GM19467 (cell line): ENCODE data around the gene CDKN3.
A peak's percentile ranks its signal among the peaks of the same experiment; 100 is the strongest.

ENCODE experiments used
- ATAC-seq: cut with Tn5 transposase; IDR thresholded peaks from one replicate; pipeline ENCODE4 v1.9.1; 2021; ENCODE audit warnings: mild to moderate bottlenecking, moderate library complexity; ENCODE audit not compliant: unreplicated experiment

The CDKN3 gene

DNA sequence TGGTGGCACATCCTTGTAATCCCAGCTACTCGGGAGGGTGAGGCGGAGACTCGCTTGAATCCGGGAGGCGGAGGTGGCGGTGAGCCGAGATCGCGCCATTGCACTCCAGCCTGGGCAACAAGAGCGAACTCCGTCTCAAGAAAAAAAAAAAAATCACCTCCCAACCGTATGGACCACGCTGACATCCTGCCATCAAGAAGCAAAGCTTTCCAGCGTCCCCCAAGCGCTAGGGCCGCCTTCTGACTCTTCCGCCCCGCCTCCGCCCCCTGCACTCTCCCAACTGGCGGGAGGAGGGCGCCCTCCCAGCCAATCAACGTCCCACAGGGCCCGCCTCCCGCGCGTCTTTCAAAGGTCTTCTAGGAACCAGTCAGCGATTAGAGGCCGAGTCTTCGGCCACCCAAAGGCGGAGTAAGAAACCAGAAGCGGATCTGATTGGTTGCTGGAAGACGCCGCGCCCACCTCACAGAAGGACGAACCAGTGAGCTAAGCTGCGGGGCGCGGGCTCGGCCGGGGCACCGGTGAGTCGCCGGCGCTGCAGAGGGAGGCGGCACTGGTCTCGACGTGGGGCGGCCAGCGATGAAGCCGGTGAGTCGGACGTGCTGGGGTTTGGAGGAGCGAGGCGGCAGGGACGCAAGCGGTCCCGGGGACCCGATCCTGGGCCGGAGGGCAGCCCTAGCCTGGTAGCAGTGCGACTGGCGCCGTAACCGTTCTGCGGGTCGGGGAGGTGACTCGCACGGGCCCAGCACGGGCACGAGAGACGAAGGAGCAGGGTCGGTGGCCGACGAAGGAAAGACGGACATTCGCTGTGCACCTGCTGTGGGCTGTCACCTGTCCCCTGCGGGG, at the start of gene CDKN3:
Gene CDKN3, plus strand, starts transcription at position 515 of the 843 bp plus-strand sequence. Its CDS starts 62 bp downstream, at position 577.
- peak; percentile 97 for ATAC-seq

DNA sequence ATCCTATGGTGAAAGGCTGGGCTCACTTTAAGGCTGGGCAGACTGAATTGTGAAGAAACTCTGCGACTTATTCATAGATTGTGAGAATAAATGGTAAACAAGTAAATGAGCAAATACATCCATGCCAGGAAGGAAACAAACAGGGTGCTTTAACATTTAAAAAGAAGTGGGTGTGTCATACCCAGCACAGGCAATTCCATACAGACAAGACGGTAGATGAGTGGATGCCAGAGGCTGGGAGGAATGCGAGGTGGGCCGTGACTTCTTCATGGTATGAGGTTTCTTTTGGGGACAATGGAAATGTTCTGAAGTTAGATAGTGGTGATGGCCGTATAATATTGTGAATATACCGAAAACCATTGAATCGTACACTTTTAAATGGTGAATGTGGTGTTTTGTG, 49.8 kb upstream of the CDKN3 start:
- no peak for ATAC-seq

- ATAC-seq: no peak
These were observed 48.7 kb upstream of the CDKN3 start for GRCh38 chr14:54348001-54348611.

DNA sequence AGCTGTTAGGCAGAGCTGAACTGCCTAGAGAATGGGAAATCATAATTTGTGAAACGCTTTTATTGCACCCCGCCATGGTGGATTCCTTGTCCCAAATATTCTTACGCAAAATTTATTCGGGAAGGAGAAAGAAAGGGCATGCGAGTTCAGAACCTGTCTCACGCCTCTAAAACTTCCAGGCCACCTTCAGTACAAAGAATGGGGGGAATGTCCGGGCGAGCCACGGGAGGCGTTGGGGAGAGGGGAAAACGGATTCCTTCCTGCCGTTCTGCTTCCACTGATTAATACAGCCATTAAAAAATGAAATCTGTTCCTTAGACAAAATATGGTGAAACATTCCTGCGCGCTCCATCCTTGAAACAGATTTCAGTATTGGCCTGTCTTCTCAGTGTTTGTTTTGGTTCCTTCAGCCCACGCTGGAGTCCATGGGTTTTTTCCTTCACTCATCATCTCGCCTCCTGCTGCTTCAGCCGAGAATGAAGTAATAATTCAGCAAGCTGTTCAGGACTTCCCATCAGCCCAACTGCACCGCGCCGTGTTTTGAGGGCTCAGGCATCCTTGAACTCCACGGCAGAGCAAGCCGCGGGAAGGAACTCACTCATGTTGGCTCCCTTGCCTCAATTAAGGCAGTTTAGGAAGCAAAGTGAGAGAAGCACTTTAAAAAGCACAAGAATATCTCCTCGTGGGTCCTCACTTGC, 47.7 kb upstream of the CDKN3 start:
- no peak for ATAC-seq

DNA sequence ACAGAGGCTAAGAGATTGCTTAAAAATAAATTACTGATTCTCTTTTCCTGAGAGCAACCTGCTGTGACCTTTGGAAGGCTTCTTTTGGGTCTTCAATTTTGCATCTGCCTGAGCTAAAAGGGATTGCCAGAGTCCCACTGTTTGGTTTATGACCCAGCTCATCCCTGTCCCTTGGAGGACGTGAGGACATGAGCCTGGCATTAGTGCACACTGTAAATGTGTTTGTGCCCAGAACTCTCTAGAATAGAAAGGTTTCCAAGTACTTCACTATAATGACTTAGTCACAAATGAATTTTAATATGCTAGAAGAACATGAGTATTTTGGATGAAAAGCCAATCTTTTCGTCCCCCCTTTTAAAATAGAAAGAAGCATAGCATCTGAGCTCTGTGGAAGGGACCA, 47.1 kb upstream of the CDKN3 start:
- ATAC-seq: no peak

- no peak for ATAC-seq
These were observed 46.6 kb upstream of the CDKN3 start for GRCh38 chr14:54350203-54350602.

DNA sequence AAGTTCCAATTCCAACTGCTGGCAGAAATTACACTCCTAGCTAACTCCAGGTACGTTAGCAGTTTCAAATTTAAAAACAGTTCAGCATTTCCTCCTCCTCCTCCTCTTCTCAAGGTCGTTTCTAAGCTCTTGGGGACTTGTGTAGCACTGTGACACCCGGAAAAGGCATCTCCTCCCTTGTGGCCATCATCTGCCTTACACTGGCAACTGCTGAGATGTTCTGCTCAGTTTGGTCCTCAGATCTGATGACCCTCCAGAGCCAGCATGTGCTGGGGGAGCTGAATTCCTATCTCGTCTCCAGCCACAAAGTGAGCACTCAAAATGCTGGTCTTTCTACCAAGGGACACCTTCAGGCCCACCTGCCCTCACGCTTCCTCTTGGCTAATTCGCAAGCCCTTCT, 43.5 kb upstream of the CDKN3 start:
- ATAC-seq: no peak

- ATAC-seq: no peak
These were observed 43.1 kb upstream of the CDKN3 start for GRCh38 chr14:54353694-54354093.

GRCh38 chr14:54354096-54354495, 42.7 kb upstream of the CDKN3 start:
- no peak for ATAC-seq

GRCh38 chr14:54354968-54355641, 41.7 kb upstream of the CDKN3 start:
- ATAC-seq: no peak

DNA sequence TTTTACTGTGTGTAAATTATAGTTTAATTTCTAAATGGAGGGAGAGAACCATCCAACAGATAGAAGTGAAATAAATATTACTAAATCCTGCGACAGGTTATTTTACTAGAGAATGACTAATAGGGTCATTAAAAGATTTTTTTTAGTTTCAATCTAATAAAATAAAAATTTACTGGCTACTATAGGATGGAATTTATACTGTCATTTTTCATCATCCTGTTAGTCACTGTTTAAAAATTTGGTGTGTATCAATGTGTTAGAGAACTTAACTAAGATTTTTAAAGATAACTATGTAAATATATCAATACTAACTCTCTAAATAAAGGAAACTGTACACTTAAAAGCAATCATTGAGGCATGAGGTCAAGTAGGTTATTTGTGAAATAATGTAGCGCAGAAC, 41.1 kb upstream of the CDKN3 start:
- no peak for ATAC-seq

GRCh38 chr14:54356172-54356571, 40.6 kb upstream of the CDKN3 start:
- ATAC-seq: no peak

GRCh38 chr14:54360667-54361066, 36.1 kb upstream of the CDKN3 start:
- ATAC-seq: no peak

- no peak for ATAC-seq
These were observed 34.7 kb upstream of the CDKN3 start for GRCh38 chr14:54362089-54362504.

DNA sequence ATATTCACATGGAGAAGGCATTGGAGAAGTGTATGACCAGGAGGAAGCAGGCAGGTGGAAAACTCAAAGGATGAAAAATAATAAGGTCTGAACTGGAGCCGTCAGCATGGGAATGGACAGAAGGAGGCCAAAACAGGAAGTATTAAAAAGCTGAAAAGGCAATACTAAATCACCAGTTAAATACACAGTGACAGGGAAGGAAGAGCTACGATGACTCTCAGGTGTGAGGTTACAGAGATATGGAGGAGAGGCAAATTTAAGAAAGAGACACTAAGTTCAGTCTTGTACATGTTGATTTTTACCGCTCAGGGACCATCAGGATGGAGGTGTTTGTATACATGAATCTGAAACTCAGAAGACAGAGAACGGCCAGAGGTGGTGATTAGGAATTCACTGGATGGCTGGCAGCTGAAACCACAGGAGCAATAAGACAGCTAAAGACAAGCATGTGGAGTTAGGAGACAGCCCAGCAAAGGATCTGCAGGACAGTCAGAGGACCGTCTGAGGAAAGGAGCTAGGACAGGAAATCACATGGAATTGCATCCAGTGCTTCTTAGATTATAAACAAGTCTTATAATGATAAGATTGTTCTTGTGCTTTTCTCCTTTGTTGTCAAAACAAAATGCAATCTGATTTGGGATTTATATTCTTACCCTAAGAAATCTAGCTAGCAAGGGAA, 33.9 kb upstream of the CDKN3 start:
- ATAC-seq: no peak

DNA sequence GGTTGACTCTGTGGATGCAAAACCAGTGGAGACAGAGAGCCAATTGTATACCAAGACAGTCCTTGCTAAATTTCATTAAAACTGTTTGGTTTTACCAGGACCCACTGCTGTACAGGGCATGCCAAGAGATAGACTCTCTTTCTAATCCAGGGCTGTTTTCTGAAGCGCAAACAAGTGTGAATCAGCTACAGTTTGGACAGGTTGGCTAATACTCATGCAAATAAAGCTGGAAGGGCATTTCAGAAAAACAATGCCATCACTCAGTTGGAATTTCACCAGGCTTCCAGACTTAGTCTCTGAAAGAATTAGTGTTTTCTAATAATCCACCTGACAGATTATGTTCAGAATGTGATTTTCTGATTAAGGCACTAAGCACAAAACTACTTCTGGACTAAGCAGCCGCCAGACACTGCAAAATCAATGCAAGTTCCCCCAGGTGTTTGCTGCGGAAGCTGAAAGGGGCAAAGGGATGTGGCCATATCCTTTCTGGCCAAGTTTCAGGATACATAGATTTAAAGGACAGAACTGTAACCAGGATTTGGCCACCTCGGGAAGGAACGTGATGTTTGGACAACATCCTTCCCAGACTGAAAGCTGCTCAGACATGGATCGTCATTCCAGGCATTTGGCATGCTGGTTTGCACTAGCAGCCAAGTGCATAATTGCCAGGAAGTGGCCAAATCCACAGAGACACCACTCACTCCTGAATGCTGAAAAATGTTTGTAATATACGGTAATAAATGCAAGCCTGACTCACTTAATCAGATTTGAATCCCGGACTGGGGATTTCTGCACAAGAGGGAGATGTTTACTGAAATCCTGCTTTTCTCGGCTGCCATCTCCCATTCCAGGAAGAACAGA, 32.0 kb upstream of the CDKN3 start:
- ATAC-seq: no peak

GRCh38 chr14:54366736-54367735, 29.8 kb upstream of the CDKN3 start:
- ATAC-seq: peak; percentile 75

- ATAC-seq: no peak
These were observed 28.5 kb upstream of the CDKN3 start for GRCh38 chr14:54368291-54368690.

- ATAC-seq: no peak
These were observed 27.5 kb upstream of the CDKN3 start for GRCh38 chr14:54369343-54369742.
